H1 (cell line): ENCODE results near the gene MAP1LC3A.

ENCODE experiments used
- CTCF ChIP-seq, 3 experiments: IDR thresholded peaks; 1 replicate in 2 of 3; 2 replicates in 1 of 3; pipeline versions ENCODE4 v1.5.1 to v1.6.1; 2011; ENCODE audit warnings: low read length in 3 of 3, mild to moderate bottlenecking in 3 of 3, inconsistent platforms in 2 of 3, low read depth in 1 of 3, moderate library complexity in 1 of 3; ENCODE audit not compliant: insufficient read depth in 1 of 3; ENCODE audit errors: control extremely low read depth in 1 of 3
- POLR2A ChIP-seq, 2 experiments: IDR thresholded peaks; 1 replicate in 1 of 2; 2 replicates in 1 of 2; pipeline ENCODE4 v1.6.1; 2011; ENCODE audit warnings: low read depth in 2 of 2, low read length in 2 of 2, mild to moderate bottlenecking in 2 of 2; ENCODE audit errors: control extremely low read depth in 1 of 2
- POLR2AphosphoS5 ChIP-seq: IDR thresholded peaks from 2 replicates; pipeline ENCODE4 v1.6.1; 2011; ENCODE audit warnings: low read depth, low read length

GRCh38 chr20:34547844-34548613 lies 10.5 kb upstream of the MAP1LC3A start:
- TF ChIP-seq POLR2AphosphoS5 (no peak), CTCF (IDR thresholded peaks at IDR 0.05; ENCODE audit: control extremely low read depth in 1 of 3, insufficient read depth in 1 of 3, low read depth in 1 of 3, low read length in 3 of 3) (no peak), POLR2A (IDR thresholded peaks at IDR 0.05; ENCODE audit: control extremely low read depth in 1 of 2, low read depth in 2 of 2, low read length in 2 of 2) (no peak)
